B cell (primary cell): ENCODE data around the gene SLC9C2. TPM values are rescaled to one million over a fixed set of nuclear protein-coding genes. Genes with fewer than 3 reads are reported as not detected.
"Not testable (repeated sequence)": the region's sequence is repeated elsewhere in the genome, so short reads cannot be mapped to it uniquely, and the experiment has no call there.

Experiments
- ATAC-seq: fragments of 200-7000 bp; cut with Tn5 transposase; one replicate; pipeline ENCODE4 v1.10.0; 2021; ENCODE audit warnings: low read depth, mild to moderate bottlenecking, moderate number of reproducible peaks, moderate library complexity
- CTCF ChIA-PET: fragments of 350-600 bp; sonication (Branson Sonifier 250); formaldehyde crosslinking; loops from one replicate; lab custom pipeline; 2021; ENCODE audit warnings: antibody characterized with exemption, inconsistent platforms; lab: Charles Lee
- POLR2A ChIA-PET: fragments of 350-600 bp; sonication (Branson Sonifier 250); formaldehyde crosslinking; loops from one replicate; lab custom pipeline; 2021; ENCODE audit warnings: antibody characterized with exemption; lab: Charles Lee
- DNase-seq: peaks from one replicate; pipeline ENCODE4 v3.0.0; 2013
- H2AFZ ChIP-seq: 2 replicates; pipeline ENCODE4 v1.6.1; 2012; ENCODE audit warnings: mild to moderate bottlenecking, low read depth, low read length; ENCODE audit not compliant: insufficient read depth, poor library complexity, severe bottlenecking
- H3K27ac ChIP-seq, 2 donors: 1 replicate in 1 of 2; 2 replicates in 1 of 2; pipeline ENCODE4 v1.5.1; 2012 to 2013; ENCODE audit warnings: low read length in 2 of 2, mild to moderate bottlenecking in 2 of 2, moderate library complexity in 1 of 2
- H3K27me3 ChIP-seq, 4 experiments: fragments of 200-600 bp in 1 of 4; sonication (generic) in 1 of 4; replicated peaks in 1 of 4; 1 replicate in 2 of 4; 2 replicates in 2 of 4; pipeline versions ENCODE4 v1.6.1 to v1.7.0; 2013 to 2016; ENCODE audit warnings: low read length in 3 of 4, mild to moderate bottlenecking in 2 of 4, mixed read lengths in 1 of 4, moderate library complexity in 1 of 4; ENCODE audit not compliant: insufficient read depth in 4 of 4, control insufficient read depth in 3 of 4; ENCODE audit errors: control extremely low read depth in 1 of 4
- H3K36me3 ChIP-seq, 2 experiments: replicated peaks in 1 of 2; 1 replicate in 1 of 2; 2 replicates in 1 of 2; pipeline versions ENCODE4 v1.6.1 to v1.7.1; 2013; ENCODE audit warnings: low read length in 1 of 2; ENCODE audit not compliant: insufficient read depth in 2 of 2, control insufficient read depth in 1 of 2; ENCODE audit errors: control extremely low read depth in 1 of 2, extremely low read depth in 1 of 2
- H3K4me1 ChIP-seq, 2 donors: fragments of 200-600 bp in 1 of 2; sonication (generic) in 1 of 2; 1 replicate in 1 of 2; 2 replicates in 1 of 2; pipeline versions ENCODE4 v1.5.1 to v1.6.1; 2013 to 2017; ENCODE audit warnings: low read length in 2 of 2; ENCODE audit not compliant: control insufficient read depth in 2 of 2, insufficient read depth in 2 of 2
- H3K4me2 ChIP-seq: replicated peaks from 2 replicates; pipeline ENCODE3; 2012; ENCODE audit warnings: mild to moderate bottlenecking, low read depth, low read length; ENCODE audit not compliant: poor library complexity, severe bottlenecking
- H3K4me3 ChIP-seq, 5 experiments: fragments of 200-600 bp in 1 of 5; sonication (generic) in 1 of 5; 1 replicate in 3 of 5; 2 replicates in 2 of 5; pipeline versions ENCODE4 v1.5.1 to v1.7.0; 2011 to 2016; ENCODE audit warnings: low read length in 4 of 5, mild to moderate bottlenecking in 4 of 5, low read depth in 2 of 5, control low read depth in 1 of 5, moderate library complexity in 1 of 5; ENCODE audit not compliant: insufficient read depth in 1 of 5; ENCODE audit errors: control extremely low read depth in 1 of 5, extremely low read depth in 1 of 5
- H3K79me2 ChIP-seq: fragments of 200-600 bp; sonication (generic); one replicate; pipeline ENCODE4 v1.6.0; 2016; ENCODE audit warnings: low read length; ENCODE audit not compliant: control insufficient read depth, insufficient read depth
- H3K9ac ChIP-seq: fragments of 200-600 bp; sonication (generic); 2 replicates; pipeline ENCODE4 v1.6.1; 2017; ENCODE audit warnings: mild to moderate bottlenecking, low read length, moderate library complexity
- H3K9me3 ChIP-seq, 3 donors: one replicate each; pipeline versions ENCODE4 v1.6.1 to v1.7.1; 2013; ENCODE audit warnings: low read length in 2 of 3; ENCODE audit not compliant: control insufficient read depth in 2 of 3, insufficient read depth in 1 of 3; ENCODE audit errors: control extremely low read depth in 1 of 3
- H4K20me1 ChIP-seq: 2 replicates; pipeline ENCODE4 v1.6.0; 2012; ENCODE audit warnings: mild to moderate bottlenecking, low read length; ENCODE audit not compliant: insufficient read depth, control insufficient read depth, poor library complexity, severe bottlenecking
- H3K27ac Mint-ChIP-seq: one replicate; pipeline ENCODE4 v1.8.0; 2021; ENCODE audit warnings: mixed read lengths
- H3K27me3 Mint-ChIP-seq: one replicate; pipeline ENCODE4 v1.8.0; 2021; ENCODE audit warnings: mixed read lengths
- H3K4me1 Mint-ChIP-seq: one replicate; pipeline ENCODE4 v1.8.0; 2021; ENCODE audit warnings: mixed read lengths
- H3K4me3 Mint-ChIP-seq: one replicate; pipeline ENCODE4 v1.8.0; 2021; ENCODE audit warnings: mixed read lengths
- H3K9me3 Mint-ChIP-seq: one replicate; pipeline ENCODE4 v1.8.0; 2022; ENCODE audit warnings: mixed read lengths; ENCODE audit not compliant: insufficient read depth
- CTCF ChIP-seq: fragments of 200-600 bp; IDR thresholded peaks from one replicate; pipeline ENCODE4 v1.8.0; 2022; ENCODE audit warnings: antibody characterized with exemption, mild to moderate bottlenecking
- EZH2 ChIP-seq: IDR thresholded peaks from 2 replicates; pipeline ENCODE4 v1.6.1; 2012; ENCODE audit warnings: borderline replicate concordance, low read depth, mild to moderate bottlenecking, moderate library complexity, low read length; ENCODE audit not compliant: insufficient read depth, poor library complexity, severe bottlenecking
- WGBS: methylation state at CpG from one replicate; pipeline ENCODE4 v1.1.5; 2013; ENCODE audit warnings: missing lambda C conversion rate; ENCODE audit not compliant: insufficient coverage; 5-methylcytosine and 5-hydroxymethylcytosine counted together
- intact Hi-C: fragments of 100-400 bp; cut with micrococcal nuclease; formaldehyde crosslinking; loops from one replicate; pipeline ENCODE4 v1.10.0; 2022
- polyA plus RNA-seq: library from polyadenylated mRNA; depleted of rRNA; stranded (reverse); fragments of >200 nt; gene quantifications from 2 replicates; pipeline ENCODE4 v1.2.3, GENCODE V29; 2012
- total RNA-seq, 2 donors: library from RNA; stranded (reverse); fragments of 120-200 nt in 1 of 2; gene quantifications; 1 replicate in 1 of 2; 2 replicates in 1 of 2; pipeline versions ENCODE4 v1.2.3 to v1.2.4, GENCODE V29; 2013 to 2022

Gene SLC9C2
- total and polyA plus RNA-seq, 2 donors (not counting 1 experiment from before 2014, with no cell fraction given) = not detected

- intact Hi-C loops = no loop called here
- no peak overlapping the region for H3K4me3 Mint-ChIP-seq
- H3K9me3 Mint-ChIP-seq = peaks cover 2% of the 10 kb centered on the region
- Histone ChIP-seq H2AFZ (no peak overlapping the region), H3K4me3 (no peak overlapping the region), H3K27me3 (no peaks in the 10 kb centered on the region), H3K27ac (no peak overlapping the region), H3K79me2 (no peaks in the 10 kb centered on the region), H3K4me2 (no peak overlapping the region), H3K4me1 (no peaks in the 10 kb centered on the region), H4K20me1 (no peaks in the 10 kb centered on the region), H3K9ac (no peak overlapping the region), H3K9me3 (peaks cover 0 to 5% (median 2%) of the 10 kb centered on the region in 3 donors), H3K36me3 (no peaks in the 10 kb centered on the region)
- no peak overlapping the region for H3K27ac Mint-ChIP-seq
- no peak for TF ChIP-seq CTCF
- no peak for TF ChIP-seq EZH2
- ATAC-seq = no peak
- ChIA-PET CTCF (no interaction called here), POLR2A (no interaction called here)
- no peaks in the 10 kb centered on the region for H3K4me1 Mint-ChIP-seq
- no peak for DNase-seq
- H3K27me3 Mint-ChIP-seq = peaks cover 5% of the 10 kb centered on the region
Measured at GRCh38 chr1:173627269-173627668, 24.4 kb upstream of the SLC9C2 start.

GRCh38 chr1:173616859-173617258 lies 14.0 kb upstream of the SLC9C2 start:
- H3K9me3 Mint-ChIP-seq = peaks cover 9% of the 10 kb centered on the region
- H3K4me3 ChIP-seq = no peak overlapping the region
- POLR2A ChIA-PET = no interaction called here
- H3K9ac ChIP-seq = no peak overlapping the region
- no peak overlapping the region for H3K4me3 Mint-ChIP-seq
- ATAC-seq (no peak), DNase-seq (no peak)
- no peak overlapping the region for H2AFZ ChIP-seq
- H3K9me3 ChIP-seq = peaks cover 0 to 23% (median 15%) of the 10 kb centered on the region in 3 donors
- H3K27me3 ChIP-seq = peaks cover 0 to 3% (median 1%) of the 10 kb centered on the region in 4 experiments
- intact Hi-C loops = no loop called here
- no peak overlapping the region for H3K27ac Mint-ChIP-seq
- H3K36me3 ChIP-seq = no peaks in the 10 kb centered on the region
- CTCF ChIA-PET = no interaction called here
- H3K4me2 ChIP-seq = no peak overlapping the region
- H3K79me2 ChIP-seq = no peaks in the 10 kb centered on the region
- H3K4me1 Mint-ChIP-seq = no peaks in the 10 kb centered on the region
- 77% methylated on average over 2 of the region's 4 CpGs for WGBS
- no peaks in the 10 kb centered on the region for H3K4me1 ChIP-seq
- TF ChIP-seq EZH2 = no peak
- TF ChIP-seq CTCF = no peak
- no peak overlapping the region for H3K27ac ChIP-seq
- H3K27me3 Mint-ChIP-seq = peaks cover 30% of the 10 kb centered on the region
- H4K20me1 ChIP-seq = no peaks in the 10 kb centered on the region

GRCh38 chr1:173613086-173613485 lies 10.2 kb upstream of the SLC9C2 start:
- H3K27ac ChIP-seq, H4K20me1 ChIP-seq, H3K9ac ChIP-seq, H3K4me3 ChIP-seq, H3K9me3 Mint-ChIP-seq, ATAC-seq, H3K79me2 ChIP-seq, intact Hi-C loops, H3K27me3 ChIP-seq, H3K27ac Mint-ChIP-seq, H3K4me2 ChIP-seq, H2AFZ ChIP-seq, CTCF ChIA-PET, H3K4me1 Mint-ChIP-seq, H3K4me1 ChIP-seq, POLR2A ChIA-PET, H3K27me3 Mint-ChIP-seq, DNase-seq, H3K36me3 ChIP-seq, H3K4me3 Mint-ChIP-seq: not testable (repeated sequence)
- 99% methylated on average over 21 of the region's 32 CpGs for WGBS
- H3K9me3 ChIP-seq = peaks cover 0 to 17% (median 2%) of the 10 kb centered on the region in 3 donors
